Osteocyte (in vitro differentiated cells): Measurements from ENCODE around the gene MRPL38. TPM values are rescaled to one million over a fixed set of nuclear protein-coding genes. Genes with fewer than 3 reads are reported as not detected.
A peak's percentile ranks its signal among the peaks of the same experiment; 100 is the strongest.

ENCODE experiments used
- DNase-seq: peaks from one replicate; pipeline ENCODE4 v3.0.0; 2021; ENCODE audit warnings: mixed read lengths; ENCODE audit not compliant: unreplicated experiment; ENCODE audit errors: extremely low spot score
- H3K27ac Mint-ChIP-seq: one replicate; pipeline ENCODE4 v1.8.0; 2021; ENCODE audit warnings: mild to moderate bottlenecking, mixed read lengths; ENCODE audit not compliant: unreplicated experiment
- H3K27me3 Mint-ChIP-seq: one replicate; pipeline ENCODE4 v1.8.0; 2021; ENCODE audit warnings: mixed read lengths; ENCODE audit not compliant: unreplicated experiment
- H3K36me3 Mint-ChIP-seq: one replicate; pipeline ENCODE4 v1.8.0; 2021; ENCODE audit warnings: mixed read lengths; ENCODE audit not compliant: unreplicated experiment
- H3K4me1 Mint-ChIP-seq: one replicate; pipeline ENCODE4 v1.8.0; 2021; ENCODE audit warnings: mixed read lengths; ENCODE audit not compliant: unreplicated experiment
- H3K4me3 Mint-ChIP-seq: one replicate; pipeline ENCODE4 v1.8.0; 2021; ENCODE audit warnings: mild to moderate bottlenecking, moderate library complexity, mixed read lengths; ENCODE audit not compliant: unreplicated experiment
- H3K9me3 Mint-ChIP-seq: one replicate; pipeline ENCODE4 v1.8.0; 2021; ENCODE audit warnings: mixed read lengths; ENCODE audit not compliant: unreplicated experiment
- CTCF ChIP-seq: fragments of 200-600 bp; sonication (generic); IDR thresholded peaks from 2 replicates; pipeline ENCODE4 v1.5.0; 2021; ENCODE audit warnings: antibody characterized with exemption, mild to moderate bottlenecking, moderate library complexity
- total RNA-seq: library from RNA; stranded (reverse); gene quantifications from 2 replicates; pipeline ENCODE4 v1.2.1, GENCODE V29; 2021

The MRPL38 gene
- total RNA-seq, 1 donor from 2014 or later = 73.6 TPM

- TF ChIP-seq CTCF = no peak
- Mint-ChIP-seq H3K4me1 (peaks cover 9% of the 10 kb centered on the region), H3K36me3 (peaks cover 5% of the 10 kb centered on the region), H3K27ac (peak overlapping the region; percentile 59), H3K27me3 (no peaks in the 10 kb centered on the region), H3K9me3 (no peaks in the 10 kb centered on the region), H3K4me3 (peak overlapping the region; percentile 35)
- no peak for DNase-seq
These were observed 1.6 kb upstream of the MRPL38 start for GRCh38 chr17:75906143-75906884.

- H3K36me3 Mint-ChIP-seq = peaks cover 11% of the 10 kb centered on the region
- H3K4me3 Mint-ChIP-seq = no peak overlapping the region
- TF ChIP-seq CTCF = no peak
- H3K9me3 Mint-ChIP-seq = no peaks in the 10 kb centered on the region
- no peaks in the 10 kb centered on the region for H3K27me3 Mint-ChIP-seq
- DNase-seq = no peak
- H3K27ac Mint-ChIP-seq = no peak overlapping the region
- H3K4me1 Mint-ChIP-seq = peaks cover 9% of the 10 kb centered on the region
These were observed 2.3 kb downstream of the MRPL38 start for GRCh38 chr17:75902406-75902805.

- Mint-ChIP-seq H3K9me3 (no peaks in the 10 kb centered on the region), H3K4me1 (peaks cover 11% of the 10 kb centered on the region), H3K36me3 (peaks cover 11% of the 10 kb centered on the region), H3K4me3 (no peak overlapping the region), H3K27ac (no peak overlapping the region), H3K27me3 (no peaks in the 10 kb centered on the region)
- DNase-seq = no peak
- no peak for TF ChIP-seq CTCF
These were observed 3.0 kb downstream of the MRPL38 start for GRCh38 chr17:75901727-75902126.

DNA sequence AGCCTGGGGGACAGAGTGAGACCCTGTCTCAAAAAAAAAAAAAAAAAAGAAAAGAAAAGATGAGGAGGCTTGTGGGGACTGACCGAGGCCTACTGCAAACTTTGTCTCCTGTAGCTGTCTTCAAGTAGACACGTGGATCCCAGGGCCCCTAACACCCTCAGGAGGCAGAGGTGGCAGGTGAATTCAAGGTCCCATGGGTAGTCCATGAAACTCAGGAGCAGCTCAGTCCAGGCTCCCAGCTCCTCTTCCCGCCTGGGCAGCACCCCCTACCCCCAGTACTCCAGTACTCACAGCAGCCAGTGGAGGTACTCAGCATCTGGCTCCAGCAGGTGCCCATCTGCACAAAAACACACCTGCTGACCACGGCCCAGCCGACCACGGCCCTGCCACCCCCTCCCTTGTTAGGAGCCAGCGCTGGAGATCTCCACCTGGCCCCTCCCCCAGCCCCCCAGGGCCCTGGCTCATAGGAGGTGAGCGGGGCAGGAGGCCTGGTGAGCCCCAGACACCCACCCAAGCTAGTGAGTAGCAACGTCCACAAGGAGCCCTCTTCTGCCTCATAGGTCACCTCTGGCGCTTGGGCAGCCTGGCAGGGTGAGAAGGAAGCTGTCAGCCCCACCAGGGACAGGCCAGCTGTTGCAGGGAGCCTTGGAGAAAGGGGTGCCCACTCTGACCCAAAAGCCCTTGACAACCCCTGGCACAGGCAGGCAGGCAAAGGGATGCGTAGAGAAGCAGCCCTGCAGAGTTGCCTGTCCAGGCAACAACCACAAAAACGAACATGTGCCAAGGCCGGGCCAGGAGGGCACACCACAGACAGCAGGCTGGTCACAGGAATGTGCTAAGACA lies 3.8 kb downstream of the MRPL38 start:
- DNase-seq = no peak
- TF ChIP-seq CTCF = no peak
- H3K36me3 Mint-ChIP-seq = peaks cover 11% of the 10 kb centered on the region
- H3K27me3 Mint-ChIP-seq = no peaks in the 10 kb centered on the region
- H3K27ac Mint-ChIP-seq = no peak overlapping the region
- H3K4me1 Mint-ChIP-seq = peaks cover 12% of the 10 kb centered on the region
- H3K4me3 Mint-ChIP-seq = no peak overlapping the region
- no peaks in the 10 kb centered on the region for H3K9me3 Mint-ChIP-seq
